Calu3 (cell line): Measurements from ENCODE around the gene CBX4. TPM values are rescaled to one million over a fixed set of nuclear protein-coding genes. Genes with fewer than 3 reads are reported as not detected.

Experiments
- BruUV-seq: library from RNA; stranded (reverse); fragments of 400-500 nt; replicated peaks from 2 replicates; lab custom pipeline; 2021; lab: Mats Ljungman, UMichigan
- CTCF ChIA-PET: fragments of 300-600 bp; sonication (Branson Sonifier 250); formaldehyde crosslinking; loops from one replicate; lab custom pipeline; 2022; ENCODE audit warnings: antibody characterized with exemption; lab: Charles Lee
- DNase-seq: peaks from one replicate; pipeline ENCODE4 v3.0.0; 2022
- H3K27ac Mint-ChIP-seq: one replicate; pipeline ENCODE4 v1.8.0; 2022; ENCODE audit warnings: mixed read lengths; ENCODE audit not compliant: unreplicated experiment
- H3K27me3 Mint-ChIP-seq: one replicate; pipeline ENCODE4 v1.8.0; 2022; ENCODE audit warnings: mixed read lengths; ENCODE audit not compliant: unreplicated experiment
- H3K36me3 Mint-ChIP-seq: one replicate; pipeline ENCODE4 v1.8.0; 2022; ENCODE audit warnings: mild to moderate bottlenecking, moderate library complexity, mixed read lengths; ENCODE audit not compliant: insufficient read depth, unreplicated experiment
- H3K4me1 Mint-ChIP-seq: one replicate; pipeline ENCODE4 v1.8.0; 2022; ENCODE audit warnings: mild to moderate bottlenecking, low read depth, mixed read lengths; ENCODE audit not compliant: unreplicated experiment
- H3K4me3 Mint-ChIP-seq: one replicate; pipeline ENCODE4 v1.8.0; 2022; ENCODE audit warnings: mild to moderate bottlenecking, low read depth, moderate library complexity, mixed read lengths; ENCODE audit not compliant: unreplicated experiment
- H3K9me3 Mint-ChIP-seq: one replicate; pipeline ENCODE4 v1.8.0; 2022; ENCODE audit warnings: low read depth, mixed read lengths; ENCODE audit not compliant: unreplicated experiment
- intact Hi-C: fragments of 100-400 bp; cut with micrococcal nuclease; formaldehyde crosslinking; loops from one replicate; pipeline ENCODE4 v1.10.0; 2022; ENCODE audit not compliant: unreplicated experiment
- total RNA-seq: library from RNA; stranded (reverse); gene quantifications from 2 replicates; pipeline ENCODE4 v1.2.3, GENCODE V29; 2022
- TF ChIP-seq, protein P1 (sequence below): fragments of 200-600 bp; IDR thresholded peaks from one replicate; pipeline ENCODE4 v1.8.0; 2022; ENCODE audit warnings: antibody characterized with exemption; ENCODE audit not compliant: unreplicated experiment

Gene CBX4
- total RNA-seq, 1 experiment from 2014 or later = 40.2 TPM

DNA sequence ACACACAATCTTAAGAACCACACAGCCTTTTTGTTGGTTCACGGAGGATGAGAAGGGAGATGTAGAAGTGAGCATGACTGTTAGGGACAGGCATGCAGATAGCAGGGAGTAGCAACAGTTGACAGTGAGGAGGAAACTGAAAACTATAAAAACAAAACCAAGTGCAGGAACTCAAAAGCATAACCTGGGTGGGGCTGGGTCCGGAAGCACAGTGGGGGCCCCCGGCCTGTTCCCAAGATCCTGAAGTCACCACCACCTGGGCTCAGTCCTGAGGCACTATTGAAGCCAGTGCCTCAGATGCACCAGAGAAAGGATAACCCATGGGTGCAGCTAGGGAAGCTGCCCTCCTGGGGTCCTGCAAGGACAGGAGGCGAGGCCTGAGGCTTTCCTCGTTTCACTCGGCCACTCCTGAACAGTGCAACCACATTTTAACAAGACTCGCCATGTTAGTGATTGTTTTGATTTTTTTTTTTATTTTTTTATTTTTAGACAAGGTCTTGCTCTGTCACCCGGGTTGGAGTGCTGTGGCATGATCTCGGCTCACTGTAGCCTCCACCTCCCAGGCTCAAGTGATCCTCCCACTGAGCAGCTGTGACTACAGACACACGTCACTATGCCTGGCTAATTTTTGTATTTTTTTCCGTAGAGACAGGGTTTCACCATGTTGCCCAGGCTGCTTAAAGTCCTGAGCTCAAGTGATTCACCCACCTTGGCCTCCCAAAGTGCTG, 27.7 kb upstream of the CBX4 start:
- H3K36me3 Mint-ChIP-seq = no peaks in the 10 kb centered on the region
- BruUV-seq = no TSS peak
- H3K4me3 Mint-ChIP-seq = no peak overlapping the region
- H3K27me3 Mint-ChIP-seq = peaks cover 43% of the 10 kb centered on the region
- no peak overlapping the region for H3K27ac Mint-ChIP-seq
- intact Hi-C loops = no loop called here
- DNase-seq = no peak
- H3K9me3 Mint-ChIP-seq = no peaks in the 10 kb centered on the region
- CTCF ChIA-PET = no interaction called here
- TF ChIP-seq, protein P1, sequence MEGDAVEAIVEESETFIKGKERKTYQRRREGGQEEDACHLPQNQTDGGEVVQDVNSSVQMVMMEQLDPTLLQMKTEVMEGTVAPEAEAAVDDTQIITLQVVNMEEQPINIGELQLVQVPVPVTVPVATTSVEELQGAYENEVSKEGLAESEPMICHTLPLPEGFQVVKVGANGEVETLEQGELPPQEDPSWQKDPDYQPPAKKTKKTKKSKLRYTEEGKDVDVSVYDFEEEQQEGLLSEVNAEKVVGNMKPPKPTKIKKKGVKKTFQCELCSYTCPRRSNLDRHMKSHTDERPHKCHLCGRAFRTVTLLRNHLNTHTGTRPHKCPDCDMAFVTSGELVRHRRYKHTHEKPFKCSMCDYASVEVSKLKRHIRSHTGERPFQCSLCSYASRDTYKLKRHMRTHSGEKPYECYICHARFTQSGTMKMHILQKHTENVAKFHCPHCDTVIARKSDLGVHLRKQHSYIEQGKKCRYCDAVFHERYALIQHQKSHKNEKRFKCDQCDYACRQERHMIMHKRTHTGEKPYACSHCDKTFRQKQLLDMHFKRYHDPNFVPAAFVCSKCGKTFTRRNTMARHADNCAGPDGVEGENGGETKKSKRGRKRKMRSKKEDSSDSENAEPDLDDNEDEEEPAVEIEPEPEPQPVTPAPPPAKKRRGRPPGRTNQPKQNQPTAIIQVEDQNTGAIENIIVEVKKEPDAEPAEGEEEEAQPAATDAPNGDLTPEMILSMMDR = no peak
- H3K4me1 Mint-ChIP-seq = peaks cover 13% of the 10 kb centered on the region

DNA sequence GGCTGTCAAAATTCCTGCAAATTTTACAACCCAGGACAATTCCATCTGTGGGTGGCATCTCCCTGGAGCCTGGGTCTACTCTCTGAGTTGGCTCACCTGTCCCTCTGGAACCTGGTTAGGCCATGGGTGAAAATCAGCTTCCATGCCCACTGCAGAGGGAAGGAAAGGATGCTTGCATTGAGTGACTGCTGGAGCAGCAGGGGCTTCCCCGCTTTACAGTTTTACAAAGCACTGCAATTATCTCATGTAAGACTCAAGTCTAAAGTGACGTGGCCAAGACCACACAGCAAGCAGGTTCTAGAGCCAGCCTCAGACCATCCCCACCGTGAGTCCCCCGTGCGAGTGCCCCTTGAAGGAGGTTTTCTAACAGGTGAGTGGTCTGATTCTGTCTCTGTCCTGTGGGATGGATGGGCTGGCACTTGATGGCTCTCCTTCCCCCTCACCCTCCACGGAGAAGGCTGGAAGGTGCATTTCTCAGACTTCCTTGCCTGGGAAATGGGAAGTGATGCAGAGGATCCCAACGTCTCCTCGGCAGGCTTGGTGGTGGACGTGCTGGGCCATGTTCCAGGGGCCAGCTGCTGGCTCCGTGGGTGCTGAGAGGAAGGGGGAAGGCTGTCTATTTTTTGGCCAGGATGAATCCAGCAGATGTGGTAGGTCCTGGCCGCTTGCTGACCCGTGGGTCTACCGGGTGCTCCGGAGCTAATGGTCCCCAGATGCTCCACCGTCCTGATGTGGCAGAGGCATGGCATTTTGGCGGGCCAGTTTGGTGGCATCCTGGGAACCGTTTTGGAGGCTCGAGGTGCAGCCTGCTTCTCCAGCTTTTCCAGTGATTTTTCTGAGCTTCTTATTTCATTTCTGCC, 26.3 kb upstream of the CBX4 start:
- no peaks in the 10 kb centered on the region for H3K36me3 Mint-ChIP-seq
- H3K4me3 Mint-ChIP-seq = no peak overlapping the region
- CTCF ChIA-PET = interaction anchor here (0.6 kb wide), 1 partner anchor 25 kb away, joined by 6 read pairs; no protein-coding TSS in a partner anchor
- intact Hi-C loops = no loop called here
- no peak overlapping the region for H3K27ac Mint-ChIP-seq
- BruUV-seq = no TSS peak
- TF ChIP-seq, protein P1 = no peak
- H3K27me3 Mint-ChIP-seq = peaks cover 54% of the 10 kb centered on the region
- H3K9me3 Mint-ChIP-seq = no peaks in the 10 kb centered on the region
- DNase-seq = no peak
- peaks cover 14% of the 10 kb centered on the region for H3K4me1 Mint-ChIP-seq

DNA sequence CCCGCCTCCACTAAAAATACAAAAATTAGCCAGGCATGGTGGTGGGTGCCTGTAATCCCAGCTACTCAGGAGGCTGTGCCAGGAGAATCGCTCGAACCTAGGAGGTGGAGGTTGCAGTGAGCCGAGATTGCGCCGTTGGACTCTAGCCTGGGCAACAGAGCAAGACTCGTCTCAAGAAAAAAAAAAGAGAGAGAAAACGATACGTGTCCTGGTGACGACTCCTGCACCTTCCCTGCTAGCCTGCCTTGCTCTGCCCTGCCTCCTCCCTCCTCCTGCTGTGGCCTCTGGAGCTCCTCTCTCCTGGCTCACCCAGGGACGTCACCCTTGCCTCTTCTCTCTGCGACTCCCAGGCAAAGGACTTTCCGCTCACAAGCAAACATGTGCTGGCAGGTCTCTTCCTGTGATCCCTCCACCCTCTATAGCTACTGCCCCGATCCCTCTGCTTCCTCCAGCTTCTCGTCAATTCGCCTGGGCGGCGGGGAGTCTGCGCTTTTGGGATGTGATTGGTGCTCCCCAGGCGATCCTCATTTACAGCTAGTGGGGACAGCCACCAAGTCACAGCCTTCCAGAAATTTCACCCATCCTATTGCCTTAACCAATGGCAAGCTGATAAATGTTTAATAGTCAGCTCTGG, 25.5 kb upstream of the CBX4 start:
- peaks cover 60% of the 10 kb centered on the region for H3K27me3 Mint-ChIP-seq
- no peak overlapping the region for H3K4me3 Mint-ChIP-seq
- H3K36me3 Mint-ChIP-seq = no peaks in the 10 kb centered on the region
- TF ChIP-seq, protein P1 = no peak
- H3K9me3 Mint-ChIP-seq = no peaks in the 10 kb centered on the region
- no peak for DNase-seq
- CTCF ChIA-PET = interaction anchor here (0.6 kb wide), 1 partner anchor 24 kb away, joined by 6 read pairs; no protein-coding TSS in a partner anchor
- intact Hi-C loops = no loop called here
- H3K4me1 Mint-ChIP-seq = peaks cover 14% of the 10 kb centered on the region
- BruUV-seq = no TSS peak
- no peak overlapping the region for H3K27ac Mint-ChIP-seq

DNA sequence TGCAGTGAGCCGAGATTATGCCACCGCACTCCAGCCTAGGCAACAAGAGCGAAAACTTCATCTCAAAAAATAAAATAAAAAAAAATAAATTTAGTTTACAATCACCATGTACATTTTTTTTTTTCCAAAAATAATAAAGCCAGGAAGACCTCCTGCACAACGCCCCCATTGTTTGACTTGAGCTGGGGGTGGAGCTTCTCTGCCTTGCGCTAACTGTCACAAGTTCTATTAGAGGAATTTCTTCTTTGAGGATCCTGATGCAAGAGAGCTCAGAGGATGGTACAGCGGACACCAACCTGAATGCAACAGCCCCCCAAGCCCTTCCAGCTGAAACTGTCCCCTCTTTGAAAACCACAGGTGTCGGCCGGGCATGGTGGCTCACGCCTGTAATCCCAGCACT, 24.9 kb upstream of the CBX4 start:
- intact Hi-C loops = no loop called here
- Mint-ChIP-seq H3K4me1 (peaks cover 14% of the 10 kb centered on the region), H3K27ac (no peak overlapping the region), H3K27me3 (peaks cover 63% of the 10 kb centered on the region), H3K4me3 (no peak overlapping the region), H3K36me3 (no peaks in the 10 kb centered on the region), H3K9me3 (no peaks in the 10 kb centered on the region)
- no TSS peak for BruUV-seq
- CTCF ChIA-PET = no interaction called here
- TF ChIP-seq, protein P1 = no peak
- no peak for DNase-seq
